BJ (cell line): ENCODE data around the gene TTC9B. TPM values are rescaled to one million over a fixed set of nuclear protein-coding genes. Genes with fewer than 3 reads are reported as not detected.

Experiments used
- CTCF ChIA-PET: fragments of 350-600 bp; formaldehyde crosslinking; extraction: SDS; loops from one replicate; lab custom pipeline; 2021; ENCODE audit warnings: antibody characterized with exemption, inconsistent platforms; lab: Yijun Ruan, JAX
- POLR2A ChIA-PET: fragments of 300-600 bp; sonication (Branson Sonifier 250); formaldehyde crosslinking; extraction: SDS; loops from one replicate; lab custom pipeline; 2021; ENCODE audit warnings: antibody characterized with exemption; lab: Charles Lee
- DNase-seq: peaks from one replicate; pipeline ENCODE4 v3.0.0-alpha.2; 2011; ENCODE audit warnings: low read depth
- H3K27me3 ChIP-seq: 2 replicates; pipeline ENCODE4 v1.6.0; 2011; ENCODE audit warnings: low read length; ENCODE audit not compliant: control insufficient read depth, insufficient read depth
- H3K36me3 ChIP-seq: 2 replicates; pipeline ENCODE4 v1.5.1; 2011; ENCODE audit warnings: low read length; ENCODE audit not compliant: control insufficient read depth, insufficient read depth
- H3K4me3 ChIP-seq: 2 replicates; pipeline ENCODE4 v1.5.1; 2011; ENCODE audit warnings: low read depth, mild to moderate bottlenecking, control low read depth, low read length
- CTCF ChIP-seq: IDR thresholded peaks from 2 replicates; pipeline ENCODE4 v1.5.1; 2011; ENCODE audit warnings: low read depth, mild to moderate bottlenecking, control low read depth, inconsistent platforms, low read length, moderate library complexity; ENCODE audit not compliant: insufficient read depth
- polyA minus RNA-seq: library from RNA; depleted of rRNA, polyadenylated mRNA; stranded (reverse); fragments of >200 nt; gene quantifications from 2 replicates; pipeline ENCODE4 v1.2.3, GENCODE V29; 2011; rRNA and poly(A)+ RNA removed
- polyA plus RNA-seq: library from polyadenylated mRNA; depleted of rRNA; stranded (reverse); fragments of >200 nt; gene quantifications from 2 replicates; pipeline ENCODE4 v1.2.3, GENCODE V29; 2011; rRNA removed

The TTC9B gene
- polyA plus RNA-seq (not detected in 2 replicates), polyA minus RNA-seq (not detected in 2 replicates)

- no peak within 1 kb of the TSS for H3K4me3 ChIP-seq
- CTCF ChIA-PET = interaction anchor here (0.7 to 4.6 kb wide), 5 partner anchors 10 to 78 kb away, joined by 3 to 27 read pairs (median 4); no protein-coding TSS in a partner anchor
- TF ChIP-seq CTCF = no peak; the same call in 1 of the 2 replicates
- no peaks in the 10 kb centered on the region; the same call in 1 of the 2 replicates for H3K36me3 ChIP-seq
- H3K27me3 ChIP-seq = peaks cover 14% of the 10 kb centered on the region
- DNase-seq = no peak
- POLR2A ChIA-PET = no interaction called here
Measured at GRCh38 chr19:40217934-40218890, at the start of gene TTC9B. TSS of gene TTC9B (minus strand) at chr19:40218384. CDS start at chr19:40218381, 3 bp downstream.

GRCh38 chr19:40267601-40267997 is 49.4 kb upstream of the TTC9B start:
- ChIA-PET CTCF (no interaction called here), POLR2A (no interaction called here)
- Histone ChIP-seq H3K36me3 (peaks cover 26% of the 10 kb centered on the region), H3K27me3 (no peaks in the 10 kb centered on the region), H3K4me3 (no peak overlapping the region)
- TF ChIP-seq CTCF = no peak
- DNase-seq = no peak

- no peak for TF ChIP-seq CTCF
- CTCF ChIA-PET = no interaction called here
Measured at GRCh38 chr19:40266912-40267600, 48.9 kb upstream of the TTC9B start.

GRCh38 chr19:40266119-40266518 is 47.9 kb upstream of the TTC9B start:
- POLR2A ChIA-PET = no interaction called here

More at GRCh38 chr19:40266912-40267600, 48.9 kb upstream of the TTC9B start:
- POLR2A ChIA-PET = no interaction called here
- Histone ChIP-seq H3K36me3 (peaks cover 25% of the 10 kb centered on the region), H3K4me3 (no peak overlapping the region), H3K27me3 (no peaks in the 10 kb centered on the region)
- DNase-seq = no peak

More at GRCh38 chr19:40266119-40266518, 47.9 kb upstream of the TTC9B start:
- TF ChIP-seq CTCF = no peak
- CTCF ChIA-PET = no interaction called here
- Histone ChIP-seq H3K4me3 (no peak overlapping the region), H3K36me3 (peaks cover 24% of the 10 kb centered on the region), H3K27me3 (no peaks in the 10 kb centered on the region)
- no peak for DNase-seq
